Gastroesophageal sphincter (tissue), 3 donors: ENCODE data around the gene ACOT11.

Experiments
- POLR2AphosphoS5 ChIP-seq: sonication (generic); formaldehyde crosslinking; IDR thresholded peaks from one replicate; pipeline ENCODE4 v1.6.1; 2017; ENCODE audit warnings: antibody characterized with exemption
- TF ChIP-seq, protein P1 (sequence below), 4 experiments: fragments of 200-600 bp in 2 of 4; fragments of 450-650 bp in 2 of 4; sonication (generic) in 1 of 4; IDR thresholded peaks; one replicate each; pipeline ENCODE4 v1.5.1; 2017 to 2019; ENCODE audit warnings: antibody characterized with exemption in 4 of 4, mild to moderate bottlenecking in 2 of 4, moderate library complexity in 2 of 4

DNA sequence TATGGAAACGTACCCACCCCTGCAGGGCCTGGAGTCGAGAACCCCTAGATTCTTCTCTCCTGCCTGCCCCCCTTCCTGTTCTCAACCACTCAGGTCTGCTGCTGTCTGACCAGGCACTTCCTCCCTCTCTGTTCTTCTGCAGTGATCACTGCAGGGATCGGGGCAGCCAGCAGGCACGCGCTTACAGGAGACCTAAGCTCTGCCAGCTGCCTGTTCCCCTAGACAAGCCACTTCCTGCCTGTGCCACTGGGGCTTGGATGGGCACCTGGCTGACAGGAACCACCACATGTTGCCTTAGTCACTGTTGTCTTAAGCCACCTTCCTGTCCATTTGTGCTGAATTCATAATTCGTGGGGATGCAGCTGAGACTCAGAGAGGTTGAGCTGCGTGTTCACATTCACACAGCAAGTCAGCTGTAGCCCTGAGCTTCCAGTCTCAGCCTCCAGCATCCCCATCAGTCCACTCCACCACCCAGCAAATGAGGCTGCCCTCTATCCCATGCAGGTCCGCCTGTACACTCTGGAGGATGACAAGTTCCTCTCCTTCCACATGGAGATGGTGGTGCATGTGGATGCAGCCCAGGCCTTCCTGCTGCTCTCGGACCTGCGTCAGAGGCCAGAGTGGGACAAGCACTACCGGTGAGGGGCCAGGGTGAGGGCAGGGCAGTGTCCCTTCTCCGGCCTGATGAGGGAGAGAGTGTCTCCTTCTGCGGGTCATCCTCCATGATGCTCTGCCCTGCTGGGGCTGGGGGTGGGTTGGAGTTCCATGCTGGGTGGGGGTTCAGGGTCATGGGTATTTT is 56.7 kb downstream of the ACOT11 start:
- TF ChIP-seq, protein P1, sequence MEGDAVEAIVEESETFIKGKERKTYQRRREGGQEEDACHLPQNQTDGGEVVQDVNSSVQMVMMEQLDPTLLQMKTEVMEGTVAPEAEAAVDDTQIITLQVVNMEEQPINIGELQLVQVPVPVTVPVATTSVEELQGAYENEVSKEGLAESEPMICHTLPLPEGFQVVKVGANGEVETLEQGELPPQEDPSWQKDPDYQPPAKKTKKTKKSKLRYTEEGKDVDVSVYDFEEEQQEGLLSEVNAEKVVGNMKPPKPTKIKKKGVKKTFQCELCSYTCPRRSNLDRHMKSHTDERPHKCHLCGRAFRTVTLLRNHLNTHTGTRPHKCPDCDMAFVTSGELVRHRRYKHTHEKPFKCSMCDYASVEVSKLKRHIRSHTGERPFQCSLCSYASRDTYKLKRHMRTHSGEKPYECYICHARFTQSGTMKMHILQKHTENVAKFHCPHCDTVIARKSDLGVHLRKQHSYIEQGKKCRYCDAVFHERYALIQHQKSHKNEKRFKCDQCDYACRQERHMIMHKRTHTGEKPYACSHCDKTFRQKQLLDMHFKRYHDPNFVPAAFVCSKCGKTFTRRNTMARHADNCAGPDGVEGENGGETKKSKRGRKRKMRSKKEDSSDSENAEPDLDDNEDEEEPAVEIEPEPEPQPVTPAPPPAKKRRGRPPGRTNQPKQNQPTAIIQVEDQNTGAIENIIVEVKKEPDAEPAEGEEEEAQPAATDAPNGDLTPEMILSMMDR (IDR thresholded peaks at IDR 0.05), result no peak
- TF ChIP-seq POLR2AphosphoS5, result no peak
